Urinary bladder (tissue), 4 donors: ENCODE measurements around the gene PVALB. TPM values are rescaled to one million over a fixed set of nuclear protein-coding genes. Genes with fewer than 3 reads are reported as not detected.

Source experiments
- DNase-seq: peaks from one replicate; pipeline ENCODE4 v3.0.0-alpha.2; 2015; ENCODE audit errors: extremely low spot score
- H3K27ac ChIP-seq: one replicate; pipeline ENCODE4 v1.5.1; 2013; ENCODE audit warnings: low read depth, mild to moderate bottlenecking, moderate library complexity
- H3K36me3 ChIP-seq: one replicate; pipeline ENCODE4 v1.6.1; 2013; ENCODE audit warnings: mild to moderate bottlenecking, moderate library complexity; ENCODE audit not compliant: insufficient read depth
- H3K4me1 ChIP-seq: one replicate; pipeline ENCODE4 v1.6.1; 2013; ENCODE audit warnings: mild to moderate bottlenecking, moderate library complexity; ENCODE audit not compliant: insufficient read depth
- H3K4me3 ChIP-seq: one replicate; pipeline ENCODE4 v1.5.1; 2013; ENCODE audit warnings: low read depth, low read length
- WGBS: extraction: QIAGEN DNeasy Blood & Tissue Kit; methylation state at CpG from one replicate; pipeline ENCODE4 v1.1.7; 2013; 5-methylcytosine and 5-hydroxymethylcytosine counted together
- polyA plus RNA-seq: library from polyadenylated mRNA; stranded (reverse); fragments of 200-250 nt; gene quantifications from one replicate; pipeline ENCODE4 v1.2.3, GENCODE V29; 2013
- total RNA-seq: library from RNA; depleted of rRNA; stranded (reverse); fragments of >200 nt; gene quantifications from one replicate; pipeline ENCODE4 v1.2.3, GENCODE V29; 2014
- donor health status: healthy with polysubstance abuse.
- donor health status: healthy.

Gene PVALB
- total and polyA plus RNA-seq, 2 donors: 2.2 to 2.7 TPM

- Histone ChIP-seq H3K4me3 (no peak overlapping the region), H3K4me1 (no peaks in the 10 kb centered on the region), H3K27ac (no peak overlapping the region), H3K36me3 (no peaks in the 10 kb centered on the region)
- DNase-seq: peak; percentile 80
- WGBS: 4% methylated on average over 30 of the region's 30 CpGs
These were observed 39.4 kb upstream of the PVALB start for GRCh38 chr22:36856121-36856791.

- 84% methylated on average over 3 of the region's 3 CpGs for whole genome bisulfite sequencing
- DNase-seq: no peak
- H3K36me3 ChIP-seq: no peaks in the 10 kb centered on the region
- H3K27ac ChIP-seq: no peak overlapping the region
- H3K4me3 ChIP-seq: no peak overlapping the region
- H3K4me1 ChIP-seq: no peaks in the 10 kb centered on the region
These were observed 38.6 kb upstream of the PVALB start for GRCh38 chr22:36855478-36855877.

GRCh38 chr22:36853407-36854099 lies 36.7 kb upstream of the PVALB start:
- Histone ChIP-seq H3K36me3 (no peaks in the 10 kb centered on the region), H3K4me1 (no peaks in the 10 kb centered on the region), H3K4me3 (no peak overlapping the region), H3K27ac (no peak overlapping the region)
- DNase-seq: no peak
- WGBS: 55% methylated on average over 16 of the region's 16 CpGs

- WGBS: 86% methylated on average over 7 of the region's 7 CpGs
- DNase-seq: no peak
- H3K36me3 ChIP-seq: no peaks in the 10 kb centered on the region
- H3K4me1 ChIP-seq: no peaks in the 10 kb centered on the region
- H3K4me3 ChIP-seq: no peak overlapping the region
- H3K27ac ChIP-seq: no peak overlapping the region
These were observed 35.5 kb upstream of the PVALB start for GRCh38 chr22:36852056-36852973.

- H3K36me3 ChIP-seq: no peaks in the 10 kb centered on the region
- 85% methylated on average over 10 of the region's 10 CpGs for WGBS
- DNase-seq: no peak
- no peak overlapping the region for H3K4me3 ChIP-seq
- no peak overlapping the region for H3K27ac ChIP-seq
- H3K4me1 ChIP-seq: no peaks in the 10 kb centered on the region
These were observed 33.8 kb upstream of the PVALB start for GRCh38 chr22:36850682-36851081.

GRCh38 chr22:36850056-36850455 lies 33.2 kb upstream of the PVALB start:
- H3K4me3 ChIP-seq: no peak overlapping the region
- WGBS: 82% methylated on average over 14 of the region's 14 CpGs
- no peak for DNase-seq
- no peaks in the 10 kb centered on the region for H3K36me3 ChIP-seq
- H3K27ac ChIP-seq: no peak overlapping the region
- no peaks in the 10 kb centered on the region for H3K4me1 ChIP-seq

GRCh38 chr22:36846949-36847348 lies 30.1 kb upstream of the PVALB start:
- Histone ChIP-seq H3K4me1 (no peaks in the 10 kb centered on the region), H3K36me3 (no peaks in the 10 kb centered on the region), H3K4me3 (no peak overlapping the region), H3K27ac (no peak overlapping the region)
- no peak for DNase-seq
- 49% methylated on average over 6 of the region's 6 CpGs for WGBS

GRCh38 chr22:36846271-36846670 lies 29.4 kb upstream of the PVALB start:
- no peak overlapping the region for H3K4me3 ChIP-seq
- H3K4me1 ChIP-seq: no peaks in the 10 kb centered on the region
- H3K36me3 ChIP-seq: no peaks in the 10 kb centered on the region
- WGBS: 74% methylated on average over 5 of the region's 5 CpGs
- no peak for DNase-seq
- H3K27ac ChIP-seq: no peak overlapping the region

- no peak for DNase-seq
- 59% methylated on average over 8 of the region's 8 CpGs for WGBS
These were observed 23.3 kb upstream of the PVALB start for GRCh38 chr22:36840106-36840505.

GRCh38 chr22:36839356-36840073 lies 22.7 kb upstream of the PVALB start:
- H3K36me3 ChIP-seq: no peaks in the 10 kb centered on the region
- no peak overlapping the region for H3K4me3 ChIP-seq
- H3K4me1 ChIP-seq: no peaks in the 10 kb centered on the region
- no peak overlapping the region for H3K27ac ChIP-seq
- WGBS: 82% methylated on average over 10 of the region's 10 CpGs
- no peak for DNase-seq

More at GRCh38 chr22:36840106-36840505, 23.3 kb upstream of the PVALB start:
- Histone ChIP-seq H3K4me3 (no peak overlapping the region), H3K36me3 (no peaks in the 10 kb centered on the region), H3K27ac (no peak overlapping the region), H3K4me1 (no peaks in the 10 kb centered on the region)

GRCh38 chr22:36838119-36839030 lies 21.5 kb upstream of the PVALB start:
- Histone ChIP-seq H3K4me1 (no peaks in the 10 kb centered on the region), H3K4me3 (no peak overlapping the region), H3K27ac (no peak overlapping the region), H3K36me3 (no peaks in the 10 kb centered on the region)
- WGBS: 65% methylated on average over 10 of the region's 10 CpGs
- no peak for DNase-seq

GRCh38 chr22:36835903-36836302 lies 19.1 kb upstream of the PVALB start:
- Histone ChIP-seq H3K4me3 (no peak overlapping the region), H3K4me1 (no peaks in the 10 kb centered on the region), H3K27ac (no peak overlapping the region), H3K36me3 (no peaks in the 10 kb centered on the region)
- no peak for DNase-seq
- 72% methylated on average over 5 of the region's 5 CpGs for WGBS
